Pulmonary artery endothelial cell (primary cell): Measurements from ENCODE around the gene HFE. TPM values are rescaled to one million over a fixed set of nuclear protein-coding genes. Genes with fewer than 3 reads are reported as not detected.
A peak's percentile ranks its signal among the peaks of the same experiment; 100 is the strongest.
"Not testable (repeated sequence)": the region's sequence is repeated elsewhere in the genome, so short reads cannot be mapped to it uniquely, and the experiment has no call there.

Experiments used
- DNase-seq: peaks from one replicate; pipeline ENCODE4 v3.0.0-alpha.2; 2011; ENCODE audit warnings: low read depth, low spot score
- total RNA-seq: library from RNA; depleted of rRNA; stranded (reverse); fragments of >200 nt; gene quantifications from 2 replicates; pipeline ENCODE4 v1.2.3, GENCODE V29; 2014

The HFE gene
- total RNA-seq, 1 donor from 2014 or later: 3.3 TPM

DNA sequence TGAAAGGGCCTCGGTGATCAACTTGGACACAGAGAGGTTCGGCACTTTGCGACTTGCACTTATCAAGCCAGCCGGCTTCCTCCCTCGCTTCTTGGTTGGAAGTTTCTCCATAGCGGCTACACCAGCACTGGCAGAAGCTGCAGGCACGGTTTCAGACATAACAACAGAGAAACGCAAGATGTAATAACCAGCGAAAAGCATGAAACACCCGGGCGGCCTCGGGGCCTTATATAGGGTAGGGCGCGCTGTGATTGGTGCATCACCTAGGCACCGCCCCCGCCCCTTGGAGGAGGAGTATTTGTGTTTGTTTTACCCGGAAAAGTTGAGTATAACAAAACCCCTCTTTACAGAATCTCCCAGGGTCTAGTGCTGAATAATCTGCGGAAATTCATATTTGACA is 20.7 kb downstream of the HFE start:
- no peak for DNase-seq

- no peak for DNase-seq
Measured at GRCh38 chr6:26109772-26110171, 22.5 kb downstream of the HFE start.

- no peak for DNase-seq
Measured at GRCh38 chr6:26113570-26113969, 26.3 kb downstream of the HFE start.

DNA sequence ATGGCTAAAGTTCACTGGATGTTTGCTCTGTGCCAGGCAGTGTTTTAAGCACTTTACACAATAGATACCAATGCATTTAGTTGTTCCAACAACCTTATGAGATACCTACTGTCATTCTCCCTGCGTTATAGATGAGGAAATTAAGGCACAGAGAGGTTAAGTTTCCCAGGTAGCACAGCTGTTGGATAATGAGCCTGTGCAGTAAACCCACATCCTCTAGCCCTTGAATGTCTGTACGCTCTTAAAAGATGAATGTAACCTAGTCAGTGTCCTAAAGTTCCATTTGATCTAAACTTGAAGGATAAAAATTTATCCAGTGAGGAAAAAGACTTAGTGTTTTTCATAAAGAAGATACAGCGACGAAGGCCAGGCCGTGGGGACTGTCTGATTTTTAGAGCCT is 28.0 kb downstream of the HFE start:
- no peak for DNase-seq

DNA sequence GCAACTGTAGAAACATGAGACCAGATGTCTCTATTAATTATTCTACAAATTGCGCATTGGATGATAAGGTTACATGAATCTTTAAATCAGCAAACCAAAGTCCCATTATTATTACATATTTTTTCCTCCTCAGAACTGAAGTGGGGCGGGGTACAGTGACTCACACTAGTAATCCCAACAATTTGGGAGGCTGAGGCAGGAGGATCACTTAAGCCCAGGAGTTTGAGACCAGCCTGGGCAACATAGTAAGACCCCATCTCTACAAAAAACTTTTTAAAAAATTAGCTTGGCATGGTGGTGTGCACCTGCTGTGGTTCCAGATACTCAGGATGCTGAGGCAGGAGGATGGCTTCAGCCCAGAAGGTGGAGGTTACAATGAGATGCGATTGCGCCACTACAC is 29.0 kb downstream of the HFE start:
- DNase-seq: no peak

DNA sequence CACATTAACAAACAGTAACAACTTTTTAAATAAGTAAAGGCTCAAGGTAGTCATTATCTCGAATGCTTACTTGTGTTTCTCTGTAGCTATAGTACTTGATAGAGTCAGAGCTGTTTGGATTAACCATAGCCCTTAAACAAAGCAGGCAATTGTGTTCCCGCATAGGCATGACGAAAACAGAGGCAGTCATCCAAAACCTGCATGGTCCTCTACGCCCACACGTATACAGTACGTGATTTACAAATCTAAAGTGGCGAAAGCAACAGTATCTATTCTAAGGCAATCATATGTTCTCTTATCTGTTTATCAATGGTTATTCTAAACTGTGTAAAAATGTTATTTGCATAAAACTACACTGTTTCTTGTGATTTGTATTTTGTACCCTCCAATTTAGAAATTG is 31.8 kb downstream of the HFE start:
- DNase-seq: no peak

GRCh38 chr6:26120115-26120514 is 32.9 kb downstream of the HFE start:
- DNase-seq: not testable (repeated sequence)

- DNase-seq: no peak
Measured at GRCh38 chr6:26120807-26121140, 33.5 kb downstream of the HFE start.

DNA sequence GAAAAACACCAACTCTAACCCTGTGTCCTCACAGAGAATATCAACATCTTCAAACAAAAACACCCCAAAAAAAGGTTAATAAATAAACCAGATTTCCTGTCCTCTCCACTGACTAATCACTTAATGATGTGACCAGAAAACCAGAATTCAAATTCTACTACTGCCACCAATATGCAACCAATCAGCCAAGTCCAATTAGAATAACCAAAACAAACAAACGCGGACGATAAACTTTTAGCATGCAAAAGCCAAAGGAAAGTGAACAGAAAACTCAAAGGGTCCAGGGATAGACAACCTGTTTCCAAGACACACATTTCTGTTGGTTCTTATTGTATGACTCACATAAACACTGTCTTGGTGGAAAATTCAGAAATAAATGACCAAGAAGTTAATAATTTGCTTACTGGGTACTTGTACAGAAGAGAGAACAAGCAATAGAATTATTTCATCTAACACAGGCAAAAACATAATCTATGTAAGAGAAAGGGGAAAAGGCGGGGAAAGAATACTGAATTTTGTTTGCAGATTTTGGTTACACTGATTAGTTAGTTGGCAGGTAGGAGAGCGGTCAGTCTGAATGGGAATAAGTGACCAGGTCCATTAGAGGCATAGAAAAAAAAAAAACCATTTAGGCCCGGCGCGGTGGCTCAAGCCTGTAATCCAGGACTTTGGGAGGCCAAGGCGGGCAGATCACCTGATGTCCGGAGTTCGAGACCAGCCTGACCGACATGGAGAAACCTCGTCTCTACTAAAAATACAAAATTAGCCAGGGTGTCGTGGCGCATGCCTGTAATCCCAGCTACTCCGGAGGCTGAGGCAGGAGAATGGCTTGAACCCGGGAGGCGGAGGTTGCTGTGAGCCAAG is 34.1 kb downstream of the HFE start:
- DNase-seq: no peak

DNA sequence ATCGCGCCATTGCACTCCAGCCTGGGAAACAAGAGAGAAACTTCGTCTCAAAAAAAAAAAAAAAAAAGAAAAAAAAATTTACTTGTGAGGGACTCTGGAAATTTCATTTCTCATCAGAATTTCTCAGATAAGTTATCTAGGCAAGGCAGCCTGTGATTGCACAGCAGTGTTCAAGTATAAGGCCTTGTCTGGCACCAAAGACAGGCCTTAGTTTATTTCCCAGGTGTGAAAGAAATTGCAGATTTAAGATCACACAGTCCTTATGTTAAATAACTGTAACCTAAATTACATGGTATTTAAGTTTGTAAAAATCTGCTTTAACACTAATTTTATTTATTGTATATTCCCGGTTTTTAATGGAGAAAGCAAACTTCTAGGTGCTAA is 34.8 kb downstream of the HFE start:
- no peak for DNase-seq

DNA sequence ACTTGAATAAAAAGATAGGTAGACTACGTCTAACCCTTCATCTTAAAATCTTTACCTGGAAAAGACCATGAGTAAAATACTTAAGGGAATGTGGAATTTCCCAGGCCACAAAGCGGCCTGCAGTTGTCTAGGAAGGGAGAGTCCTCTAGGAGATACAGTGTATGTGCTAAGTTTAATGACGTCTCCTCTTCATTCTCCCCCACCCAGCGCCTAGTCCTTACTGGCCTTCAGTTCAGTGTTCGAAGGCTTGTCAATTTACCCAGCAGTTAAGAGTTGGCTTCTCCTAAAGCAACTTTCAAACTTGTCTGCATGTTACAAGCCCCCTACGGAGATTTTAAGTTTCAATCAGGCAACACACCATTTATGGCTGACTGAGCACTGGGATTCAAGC is 35.2 kb downstream of the HFE start:
- DNase-seq: no peak

- peak; percentile 94 for DNase-seq
Measured at GRCh38 chr6:26122793-26123674, 35.8 kb downstream of the HFE start.

DNA sequence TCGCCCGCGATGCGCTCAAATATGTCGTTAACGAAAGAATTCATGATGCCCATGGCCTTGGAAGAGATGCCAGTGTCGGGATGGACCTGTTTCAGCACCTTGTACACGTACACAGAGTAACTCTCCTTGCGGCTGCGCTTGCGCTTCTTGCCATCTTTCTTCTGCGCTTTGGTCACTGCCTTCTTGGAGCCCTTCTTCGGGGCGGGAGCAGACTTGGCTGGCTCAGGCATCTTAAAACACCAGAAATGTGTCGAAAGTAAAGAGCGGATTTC is 36.4 kb downstream of the HFE start:
- DNase-seq: no peak

DNA sequence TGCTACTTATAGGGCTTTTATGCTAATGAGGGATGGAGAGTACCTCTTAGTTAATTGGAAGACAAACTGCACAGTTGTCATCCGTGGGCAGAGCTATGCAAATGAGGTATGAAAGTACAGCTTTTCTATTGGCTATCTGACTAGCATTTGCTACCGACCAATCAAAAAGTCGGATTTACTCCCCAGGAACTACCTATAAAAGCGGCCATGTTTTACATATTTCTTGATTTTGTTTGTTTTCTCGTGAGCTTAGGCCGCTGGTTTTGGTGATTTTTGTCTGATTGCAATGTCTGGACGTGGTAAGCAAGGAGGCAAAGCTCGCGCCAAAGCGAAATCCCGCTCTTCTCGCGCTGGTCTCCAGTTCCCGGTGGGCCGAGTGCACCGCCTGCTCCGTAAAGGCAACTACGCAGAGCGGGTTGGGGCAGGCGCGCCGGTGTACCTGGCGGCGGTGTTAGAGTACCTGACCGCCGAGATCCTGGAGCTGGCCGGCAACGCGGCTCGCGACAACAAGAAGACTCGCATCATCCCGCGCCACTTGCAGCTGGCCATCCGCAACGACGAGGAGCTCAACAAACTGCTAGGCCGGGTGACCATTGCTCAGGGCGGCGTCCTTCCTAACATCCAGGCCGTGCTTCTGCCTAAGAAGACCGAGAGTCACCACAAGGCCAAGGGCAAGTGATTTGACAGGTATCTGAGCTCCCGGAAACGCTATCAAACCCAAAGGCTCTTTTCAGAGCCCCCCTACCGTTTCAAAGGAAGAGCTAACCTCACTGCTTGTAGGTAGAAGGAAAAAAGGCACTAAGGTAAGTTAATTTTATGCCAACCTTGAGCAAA is 36.9 kb downstream of the HFE start:
- DNase-seq: peak; percentile 96

GRCh38 chr6:26124781-26125685 is 37.8 kb downstream of the HFE start:
- no peak for DNase-seq

GRCh38 chr6:26126394-26127235 is 39.4 kb downstream of the HFE start:
- no peak for DNase-seq

DNA sequence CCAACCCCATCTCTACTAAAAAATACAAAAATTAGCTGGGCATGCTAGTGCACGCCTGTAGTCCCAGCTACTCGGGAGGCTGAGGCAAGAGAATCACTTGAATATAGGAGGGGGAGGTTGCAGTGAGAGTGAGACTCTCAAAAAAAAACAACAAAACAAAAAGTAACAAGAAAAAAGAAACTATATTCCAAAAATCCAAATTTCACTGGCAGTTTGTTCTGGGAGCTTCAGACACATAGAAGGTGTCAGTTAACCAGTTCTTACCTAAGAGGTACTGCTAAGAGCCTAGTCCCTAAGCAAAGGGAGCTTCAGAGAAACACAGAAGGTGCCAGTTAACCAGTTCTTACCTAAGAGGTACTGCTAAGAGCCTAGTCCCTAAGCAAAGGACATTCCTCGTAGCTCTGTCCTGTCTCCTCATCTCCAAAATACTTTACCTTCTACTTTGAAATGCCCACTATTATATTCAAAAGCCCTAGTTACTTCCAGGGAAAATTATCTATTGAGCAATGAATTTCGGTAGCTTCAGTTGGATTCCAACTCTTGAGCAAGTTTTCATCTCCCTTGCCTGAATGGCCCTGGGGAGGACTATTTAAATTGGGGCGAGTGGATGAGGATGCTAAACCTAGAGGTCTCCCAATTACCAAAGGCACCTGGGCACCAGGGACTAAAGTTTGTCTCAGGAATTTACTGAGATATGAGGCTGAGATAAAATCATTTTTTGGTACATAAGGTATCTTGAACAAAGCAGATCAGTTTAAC is 41.0 kb downstream of the HFE start:
- no peak for DNase-seq

- DNase-seq: no peak
Measured at GRCh38 chr6:26129656-26130055, 42.4 kb downstream of the HFE start.

- DNase-seq: no peak
Measured at GRCh38 chr6:26130581-26131249, 43.5 kb downstream of the HFE start.
